ENCODE results near the gene C16orf96.
A peak's percentile ranks its signal among the peaks of the same experiment; 100 is the strongest.

- peak; percentile 87 for TF ChIP-seq CTCF (IDR thresholded peaks at IDR 0.05)
- TF ChIP-seq EZH2 (IDR thresholded peaks at IDR 0.05; ENCODE audit: borderline replicate concordance, insufficient read depth, low read depth, low read length, poor library complexity, severe bottlenecking): no peak
Measured at GRCh38 chr16:4506450-4506849, 49.7 kb upstream of the C16orf96 start.
